Spleen (tissue), 11 donors: Measurements from ENCODE around the gene DYNC1LI1. TPM values are rescaled to one million over a fixed set of nuclear protein-coding genes. Genes with fewer than 3 reads are reported as not detected.

Experiments used
- DNase-seq: peaks from one replicate; pipeline ENCODE4 v3.0.0-alpha.2; 2020
- H3K27ac ChIP-seq, 8 donors: fragments of 200-600 bp; sonication (generic) in 7 of 8; 1 replicate in 4 of 8; 2 replicates in 4 of 8; pipeline versions ENCODE4 v1.5.0 to v1.8.0; 2016 to 2021; ENCODE audit warnings: inconsistent platforms in 4 of 8, mild to moderate bottlenecking in 4 of 8, moderate library complexity in 1 of 8
- H3K27me3 ChIP-seq, 7 donors: fragments of 200-600 bp; sonication (generic) in 6 of 7; replicated peaks in 1 of 7; 1 replicate in 4 of 7; 2 replicates in 3 of 7; pipeline versions ENCODE4 v1.5.0 to v1.8.0; 2016 to 2021; ENCODE audit warnings: inconsistent platforms in 3 of 7, mild to moderate bottlenecking in 1 of 7
- H3K36me3 ChIP-seq, 6 donors: fragments of 200-600 bp; sonication (generic) in 5 of 6; 1 replicate in 4 of 6; 2 replicates in 2 of 6; pipeline versions ENCODE4 v1.5.0 to v1.8.0; 2016 to 2021; ENCODE audit warnings: inconsistent platforms in 2 of 6
- H3K4me1 ChIP-seq, 6 donors: fragments of 200-600 bp; sonication (generic) in 5 of 6; 1 replicate in 3 of 6; 2 replicates in 3 of 6; pipeline versions ENCODE4 v1.5.0 to v1.8.0; 2016 to 2021; ENCODE audit warnings: inconsistent platforms in 3 of 6
- H3K4me3 ChIP-seq, 8 donors: fragments of 200-600 bp; sonication (generic) in 7 of 8; 1 replicate in 4 of 8; 2 replicates in 4 of 8; pipeline versions ENCODE4 v1.5.0 to v1.8.0; 2016 to 2021; ENCODE audit warnings: inconsistent platforms in 4 of 8, mild to moderate bottlenecking in 4 of 8, moderate library complexity in 2 of 8
- H3K9me3 ChIP-seq, 8 donors: fragments of 200-600 bp; sonication (generic) in 7 of 8; 1 replicate in 4 of 8; 2 replicates in 4 of 8; pipeline versions ENCODE4 v1.5.0 to v1.8.0; 2016 to 2021; ENCODE audit warnings: inconsistent platforms in 4 of 8
- CTCF ChIP-seq, 11 experiments: fragments of 200-600 bp in 7 of 11; fragments of 450-650 bp in 4 of 11; sonication (generic) in 4 of 11; IDR thresholded peaks in 8 of 11; conservative IDR thresholded peaks in 3 of 11; 1 replicate in 7 of 11; 2 replicates in 4 of 11; pipeline versions ENCODE4 v1.4.0 to v1.8.0; 2016 to 2021; ENCODE audit warnings: antibody characterized with exemption in 11 of 11, inconsistent platforms in 4 of 11, mild to moderate bottlenecking in 1 of 11
- POLR2A ChIP-seq, 3 donors: fragments of 450-650 bp; IDR thresholded peaks; one replicate each; pipeline ENCODE4 v1.5.1; 2017; ENCODE audit warnings: antibody characterized with exemption in 3 of 3, mild to moderate bottlenecking in 1 of 3
- POLR2AphosphoS5 ChIP-seq, 3 donors: sonication (generic); formaldehyde crosslinking; IDR thresholded peaks; one replicate each; pipeline ENCODE4 v1.5.1; 2017; ENCODE audit warnings: antibody characterized with exemption in 3 of 3
- WGBS, 5 donors: extraction: QIAGEN DNeasy Blood & Tissue Kit in 3 of 5; methylation state at CpG; one replicate each; pipeline versions ENCODE4 v1.1.5 to v1.1.7; 2013 to 2018; 5-methylcytosine and 5-hydroxymethylcytosine counted together
- intact Hi-C: fragments of 100-400 bp; cut with DNase I; formaldehyde crosslinking; loops from one replicate; pipeline ENCODE4 v1.15.0; 2023; ENCODE audit warnings: low total_unique reads
- polyA plus RNA-seq, 3 donors: library from polyadenylated mRNA; stranded (reverse); fragments of 200-250 nt; gene quantifications; one replicate each; pipeline ENCODE4 v1.2.1, GENCODE V29; 2013
- total RNA-seq, 7 donors: library from RNA; depleted of rRNA in 3 of 7; stranded (reverse); fragments of >200 nt in 3 of 7; fragmentation: NEBNext Ultra II Directional in 4 of 7; extraction: Animal tissue kit (Norgen Biotek cat#: 25700) in 4 of 7; gene quantifications; one replicate each; pipeline versions ENCODE4 v1.1.0 to v1.2.1, GENCODE V29; 2016 to 2021
- donor health status: healthy with polysubstance abuse.
- donor health status: DM: no; HTN: no; CAD: no; lungs with moderate emphysema.
- donor health status: DM: no; HTN: no; CAD: no.
- donor health status: Bipolar disorder and iron deficiency.
- donor health status: healthy.
- donor health status: DM: no; HTN: no; CAD: no.
- donor health status: DM: yes; HTN: yes; CAD: no.

Gene DYNC1LI1
- total and polyA plus RNA-seq, 10 donors: 13.3 to 46.4 (median 36.1) TPM

- TF ChIP-seq CTCF (IDR thresholded peaks at IDR 0.05 in 8 of 11, conservative IDR thresholded peaks at IDR 0.05 in 3 of 11): no peak
- no peak for TF ChIP-seq POLR2AphosphoS5 (IDR thresholded peaks at IDR 0.05)
- no peak for TF ChIP-seq POLR2A (IDR thresholded peaks at IDR 0.05)
- intact Hi-C loops: no loop called here
- no peak overlapping the region for H3K4me3 ChIP-seq
- no peak for DNase-seq
- no peaks in the 10 kb centered on the region for H3K4me1 ChIP-seq
- WGBS, 5 donors: 24 to 35% (median 26%) methylated on average over 2 of the region's 2 CpGs
- no peaks in the 10 kb centered on the region for H3K27me3 ChIP-seq
- no peak overlapping the region for H3K27ac ChIP-seq
- H3K36me3 ChIP-seq: no peaks in the 10 kb centered on the region
- peaks cover 0 to 17% (median 2%) of the 10 kb centered on the region in 8 donors for H3K9me3 ChIP-seq
Measured at GRCh38 chr3:32614956-32615355, 44.3 kb upstream of the DYNC1LI1 start.

- TF ChIP-seq POLR2A (IDR thresholded peaks at IDR 0.05) (no peak), POLR2AphosphoS5 (IDR thresholded peaks at IDR 0.05) (no peak), CTCF (IDR thresholded peaks at IDR 0.05 in 8 of 11, conservative IDR thresholded peaks at IDR 0.05 in 3 of 11) (no peak)
- H3K27me3 ChIP-seq: no peaks in the 10 kb centered on the region
- no peak overlapping the region for H3K27ac ChIP-seq
- WGBS, 5 donors: 89 to 98% (median 95%) methylated on average over 4 of the region's 4 CpGs
- intact Hi-C loops: no loop called here
- no peaks in the 10 kb centered on the region for H3K36me3 ChIP-seq
- H3K4me3 ChIP-seq: no peak overlapping the region
- H3K9me3 ChIP-seq: no peaks in the 10 kb centered on the region
- H3K4me1 ChIP-seq: no peaks in the 10 kb centered on the region
- DNase-seq: no peak
Measured at GRCh38 chr3:32613183-32613582, 42.5 kb upstream of the DYNC1LI1 start.

GRCh38 chr3:32612547-32612946, 41.9 kb upstream of the DYNC1LI1 start:
- no peaks in the 10 kb centered on the region for H3K36me3 ChIP-seq
- intact Hi-C loops: no loop called here
- H3K27ac ChIP-seq: no peak overlapping the region
- H3K4me1 ChIP-seq: no peaks in the 10 kb centered on the region
- WGBS, 5 donors: 82 to 90% (median 89%) methylated on average over 1 of the region's 1 CpG
- TF ChIP-seq POLR2AphosphoS5 (IDR thresholded peaks at IDR 0.05) (no peak), POLR2A (IDR thresholded peaks at IDR 0.05) (no peak), CTCF (IDR thresholded peaks at IDR 0.05 in 8 of 11, conservative IDR thresholded peaks at IDR 0.05 in 3 of 11) (no peak)
- H3K4me3 ChIP-seq: no peak overlapping the region
- H3K27me3 ChIP-seq: no peaks in the 10 kb centered on the region
- no peak for DNase-seq
- H3K9me3 ChIP-seq: no peaks in the 10 kb centered on the region

GRCh38 chr3:32607522-32607921, 36.9 kb upstream of the DYNC1LI1 start:
- Histone ChIP-seq H3K27ac (no peak overlapping the region), H3K36me3 (no peaks in the 10 kb centered on the region), H3K4me1 (no peaks in the 10 kb centered on the region), H3K27me3 (no peaks in the 10 kb centered on the region), H3K4me3 (no peak overlapping the region), H3K9me3 (no peaks in the 10 kb centered on the region)
- no peak for DNase-seq
- TF ChIP-seq POLR2A (IDR thresholded peaks at IDR 0.05) (no peak), CTCF (IDR thresholded peaks at IDR 0.05 in 8 of 11, conservative IDR thresholded peaks at IDR 0.05 in 3 of 11) (no peak)
- WGBS, 5 donors: 90 to 97% (median 95%) methylated on average over 2 of the region's 2 CpGs
- intact Hi-C loops: no loop called here
